Measurements from ENCODE around the gene GRK5. TPM values are rescaled to one million over a fixed set of nuclear protein-coding genes. Genes with fewer than 3 reads are reported as not detected.

GRK5 gene
- total RNA-seq, 4 donors from 2014 or later, result 11.6 to 38.2 (median 21.4) TPM

- TF ChIP-seq CTCF (IDR thresholded peaks at IDR 0.05; ENCODE audit: low read depth), result no peak
Measured at GRCh38 chr10:119241066-119241465, 33.7 kb downstream of the GRK5 start.

- no peak for TF ChIP-seq CTCF (IDR thresholded peaks at IDR 0.05; ENCODE audit: low read depth)
Measured at GRCh38 chr10:119242186-119242585, 34.8 kb downstream of the GRK5 start.

- TF ChIP-seq CTCF (IDR thresholded peaks at IDR 0.05; ENCODE audit: low read depth), result no peak
Measured at GRCh38 chr10:119243488-119243887, 36.1 kb downstream of the GRK5 start.

- no peak for TF ChIP-seq CTCF (IDR thresholded peaks at IDR 0.05; ENCODE audit: low read depth)
Measured at GRCh38 chr10:119243967-119244366, 36.6 kb downstream of the GRK5 start.

- TF ChIP-seq CTCF (IDR thresholded peaks at IDR 0.05; ENCODE audit: low read depth), result no peak
Measured at GRCh38 chr10:119245272-119245671, 37.9 kb downstream of the GRK5 start.

- no peak for TF ChIP-seq CTCF (IDR thresholded peaks at IDR 0.05; ENCODE audit: low read depth)
Measured at GRCh38 chr10:119246862-119247549, 39.6 kb downstream of the GRK5 start.

- no peak for TF ChIP-seq CTCF (IDR thresholded peaks at IDR 0.05; ENCODE audit: low read depth)
Measured at GRCh38 chr10:119247550-119247894, 40.2 kb downstream of the GRK5 start.
